Osteoblast (primary cell): Measurements from ENCODE around the gene A3GALT2. TPM values are rescaled to one million over a fixed set of nuclear protein-coding genes. Genes with fewer than 3 reads are reported as not detected.

Source experiments
- DNase-seq: peaks from one replicate; pipeline ENCODE4 v3.0.0; 2011; ENCODE audit warnings: low spot score, mixed read lengths; ENCODE audit not compliant: insufficient read length; ENCODE audit errors: missing footprints
- H2AFZ ChIP-seq: 2 replicates; pipeline ENCODE4 v1.6.0; 2011; ENCODE audit warnings: mild to moderate bottlenecking, low read length
- H3K27ac ChIP-seq: 2 replicates; pipeline ENCODE4 v1.5.1; 2011; ENCODE audit warnings: mild to moderate bottlenecking, low read depth, low read length, moderate library complexity
- H3K27me3 ChIP-seq: 2 replicates; pipeline ENCODE4 v1.6.0; 2012; ENCODE audit warnings: mild to moderate bottlenecking, control low read depth, inconsistent platforms, low read length, moderate library complexity; ENCODE audit not compliant: insufficient read depth
- H3K36me3 ChIP-seq: 2 replicates; pipeline ENCODE4 v1.5.1; 2011; ENCODE audit warnings: mild to moderate bottlenecking, low read length, control low read depth, moderate library complexity; ENCODE audit not compliant: insufficient read depth
- H3K4me1 ChIP-seq: 2 replicates; pipeline ENCODE4 v1.5.1; 2011; ENCODE audit warnings: mild to moderate bottlenecking, low read length, control low read depth, moderate library complexity; ENCODE audit not compliant: insufficient read depth
- H3K4me2 ChIP-seq: 2 replicates; pipeline ENCODE4 v1.6.0; 2011; ENCODE audit warnings: mild to moderate bottlenecking, low read length; ENCODE audit not compliant: insufficient read depth
- H3K4me3 ChIP-seq: fragments of 200-600 bp; sonication (generic); 3 replicates; pipeline ENCODE4 v1.5.1; 2012; ENCODE audit warnings: mild to moderate bottlenecking, low read length, inconsistent platforms; ENCODE audit not compliant: insufficient read depth
- H3K79me2 ChIP-seq: 2 replicates; pipeline ENCODE4 v1.6.0; 2012; ENCODE audit warnings: mild to moderate bottlenecking, low read length, control low read depth, inconsistent platforms; ENCODE audit not compliant: insufficient read depth
- H3K9me3 ChIP-seq: 2 replicates; pipeline ENCODE4 v1.5.1; 2011; ENCODE audit warnings: low read depth, low read length, control low read depth
- H4K20me1 ChIP-seq: 2 replicates; pipeline ENCODE4 v1.6.0; 2012; ENCODE audit warnings: mild to moderate bottlenecking, low read length, control low read depth; ENCODE audit not compliant: insufficient read depth
- total RNA-seq: library from RNA; depleted of rRNA; stranded (reverse); fragments of >200 nt; gene quantifications from 2 replicates; pipeline ENCODE4 v1.2.3, GENCODE V29; 2012
- TF ChIP-seq, protein P1 (sequence below): IDR thresholded peaks from 2 replicates; pipeline ENCODE4 v1.5.1; 2011; ENCODE audit warnings: mild to moderate bottlenecking, low read depth, low read length, moderate library complexity; ENCODE audit errors: extremely low read depth

A3GALT2 gene
- total RNA-seq, 1 donor: not detected

DNA sequence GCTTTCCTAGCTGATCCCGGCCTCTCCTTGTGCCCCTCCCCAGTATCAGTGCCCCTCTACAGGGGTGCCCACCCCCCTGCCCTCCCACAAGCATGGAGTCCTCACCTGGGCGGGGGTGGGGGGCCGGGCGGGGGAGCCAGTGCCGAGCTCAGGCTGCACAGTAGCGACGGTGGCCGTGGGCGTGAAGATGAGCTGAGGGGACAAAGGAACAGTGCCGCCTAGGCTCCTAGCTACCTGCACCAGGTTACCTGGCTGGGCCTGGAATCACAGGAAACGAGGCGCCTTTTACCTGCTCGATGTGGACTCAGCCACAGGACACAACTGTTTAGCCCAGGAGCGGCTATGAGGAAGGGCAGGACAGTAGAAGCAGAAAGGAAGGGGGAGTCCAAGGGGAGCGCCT lies 47.5 kb upstream of the A3GALT2 start:
- TF ChIP-seq, protein P1, sequence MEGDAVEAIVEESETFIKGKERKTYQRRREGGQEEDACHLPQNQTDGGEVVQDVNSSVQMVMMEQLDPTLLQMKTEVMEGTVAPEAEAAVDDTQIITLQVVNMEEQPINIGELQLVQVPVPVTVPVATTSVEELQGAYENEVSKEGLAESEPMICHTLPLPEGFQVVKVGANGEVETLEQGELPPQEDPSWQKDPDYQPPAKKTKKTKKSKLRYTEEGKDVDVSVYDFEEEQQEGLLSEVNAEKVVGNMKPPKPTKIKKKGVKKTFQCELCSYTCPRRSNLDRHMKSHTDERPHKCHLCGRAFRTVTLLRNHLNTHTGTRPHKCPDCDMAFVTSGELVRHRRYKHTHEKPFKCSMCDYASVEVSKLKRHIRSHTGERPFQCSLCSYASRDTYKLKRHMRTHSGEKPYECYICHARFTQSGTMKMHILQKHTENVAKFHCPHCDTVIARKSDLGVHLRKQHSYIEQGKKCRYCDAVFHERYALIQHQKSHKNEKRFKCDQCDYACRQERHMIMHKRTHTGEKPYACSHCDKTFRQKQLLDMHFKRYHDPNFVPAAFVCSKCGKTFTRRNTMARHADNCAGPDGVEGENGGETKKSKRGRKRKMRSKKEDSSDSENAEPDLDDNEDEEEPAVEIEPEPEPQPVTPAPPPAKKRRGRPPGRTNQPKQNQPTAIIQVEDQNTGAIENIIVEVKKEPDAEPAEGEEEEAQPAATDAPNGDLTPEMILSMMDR: no peak
- Histone ChIP-seq H3K4me1 (peaks cover 14% of the 10 kb centered on the region), H3K27me3 (no peaks in the 10 kb centered on the region)

DNA sequence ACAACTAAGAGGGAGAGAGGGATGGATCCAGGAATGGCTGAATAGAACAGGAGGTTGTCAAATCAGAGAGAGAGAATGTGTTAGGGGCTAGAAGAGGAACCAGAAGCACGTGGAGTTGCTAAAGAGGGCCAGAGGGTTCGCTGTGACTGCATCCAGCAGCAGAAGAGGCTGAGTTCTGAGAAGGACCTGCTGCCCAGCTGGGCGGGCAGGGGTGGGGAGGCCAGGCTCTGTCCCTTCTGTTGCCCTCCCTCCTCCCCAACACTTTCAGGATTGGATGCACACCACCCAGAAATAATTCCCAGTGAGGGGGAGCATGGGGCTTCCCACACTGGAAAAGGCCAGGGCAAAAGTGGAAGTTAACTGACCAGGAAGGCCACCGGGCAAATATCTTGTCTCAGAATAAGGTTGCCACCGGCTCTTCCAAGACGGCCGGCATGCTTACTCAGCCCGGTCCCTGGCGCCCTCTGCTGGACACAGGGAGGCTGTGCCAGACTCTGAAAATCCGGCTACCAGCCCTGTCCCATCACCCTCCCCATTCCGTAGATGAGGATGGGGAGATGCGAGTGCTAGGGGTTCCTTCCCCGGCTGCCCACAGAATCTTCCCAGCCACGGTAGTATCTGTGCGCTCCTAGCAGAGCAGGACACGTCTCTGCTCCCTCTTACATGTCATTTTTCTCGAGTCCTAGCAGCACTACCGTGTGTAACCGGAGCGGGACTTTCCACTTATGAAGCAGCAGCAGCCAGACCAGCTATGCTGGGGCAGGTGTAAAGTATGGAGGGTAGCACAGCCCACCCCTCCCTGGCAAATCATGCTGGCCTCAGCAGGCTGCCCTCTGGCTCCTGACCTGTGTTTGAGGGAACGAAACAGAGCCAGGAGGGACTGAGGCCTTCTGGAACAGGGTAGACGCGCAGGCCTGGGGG lies 46.8 kb upstream of the A3GALT2 start:
- Histone ChIP-seq H3K27me3 (no peaks in the 10 kb centered on the region), H3K27ac (no peak overlapping the region), H2AFZ (no peak overlapping the region), H3K4me3 (no peak overlapping the region), H3K9me3 (no peaks in the 10 kb centered on the region), H3K79me2 (peaks cover 2% of the 10 kb centered on the region), H3K36me3 (peaks cover 40% of the 10 kb centered on the region), H3K4me2 (no peak overlapping the region), H4K20me1 (no peaks in the 10 kb centered on the region), H3K4me1 (peaks cover 14% of the 10 kb centered on the region)
- DNase-seq: peak; percentile 97
- TF ChIP-seq, protein P1: peak; percentile 95

More for the DNA sequence above, 47.5 kb upstream of the A3GALT2 start:
- no peak for DNase-seq
- Histone ChIP-seq H3K27ac (no peak overlapping the region), H3K79me2 (peaks cover 3% of the 10 kb centered on the region), H3K4me2 (no peak overlapping the region), H3K9me3 (no peaks in the 10 kb centered on the region), H4K20me1 (no peaks in the 10 kb centered on the region), H2AFZ (no peak overlapping the region), H3K4me3 (no peak overlapping the region), H3K36me3 (peaks cover 40% of the 10 kb centered on the region)

DNA sequence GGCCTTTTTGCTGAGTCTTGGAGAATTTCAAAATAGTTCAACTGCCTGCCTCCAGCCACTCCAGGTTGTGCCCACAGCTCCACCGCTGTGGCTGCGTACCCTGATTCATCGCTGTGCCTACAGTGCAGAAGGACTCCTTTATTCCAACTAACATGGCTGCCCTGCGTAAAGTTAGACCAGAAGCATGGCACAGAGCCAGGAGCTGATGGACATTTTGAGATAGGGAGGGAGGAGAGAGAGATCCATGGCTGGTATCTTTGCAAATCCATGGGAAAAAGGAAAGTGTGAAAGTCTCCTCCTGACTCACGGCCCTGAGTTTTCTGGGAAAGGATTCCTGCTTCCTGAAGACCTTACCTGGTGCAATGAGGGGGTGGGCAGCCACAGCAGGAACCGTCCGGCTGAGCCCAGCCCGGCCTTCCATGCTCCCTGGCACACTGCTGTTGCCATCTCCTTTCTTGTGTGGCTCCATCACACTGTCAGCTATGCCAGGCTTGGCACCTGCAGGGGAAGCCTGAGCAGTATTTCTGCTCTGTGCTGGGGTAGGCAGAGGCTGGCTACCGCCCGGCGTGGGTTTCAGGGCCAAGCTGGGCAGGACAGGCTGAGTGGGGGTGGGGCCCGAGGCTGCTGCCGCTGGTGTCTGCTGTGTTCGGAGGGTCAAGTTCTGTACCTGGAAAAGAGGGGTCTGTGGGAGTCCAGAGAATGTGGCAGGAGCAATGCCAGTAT lies 46.0 kb upstream of the A3GALT2 start:
- Histone ChIP-seq H4K20me1 (no peaks in the 10 kb centered on the region), H3K4me2 (no peak overlapping the region), H3K27me3 (no peaks in the 10 kb centered on the region), H3K27ac (no peak overlapping the region), H3K9me3 (no peaks in the 10 kb centered on the region), H2AFZ (no peak overlapping the region), H3K4me3 (no peak overlapping the region), H3K79me2 (peaks cover 2% of the 10 kb centered on the region), H3K4me1 (peaks cover 14% of the 10 kb centered on the region), H3K36me3 (peaks cover 42% of the 10 kb centered on the region)
- DNase-seq: no peak
- TF ChIP-seq, protein P1: no peak

DNA sequence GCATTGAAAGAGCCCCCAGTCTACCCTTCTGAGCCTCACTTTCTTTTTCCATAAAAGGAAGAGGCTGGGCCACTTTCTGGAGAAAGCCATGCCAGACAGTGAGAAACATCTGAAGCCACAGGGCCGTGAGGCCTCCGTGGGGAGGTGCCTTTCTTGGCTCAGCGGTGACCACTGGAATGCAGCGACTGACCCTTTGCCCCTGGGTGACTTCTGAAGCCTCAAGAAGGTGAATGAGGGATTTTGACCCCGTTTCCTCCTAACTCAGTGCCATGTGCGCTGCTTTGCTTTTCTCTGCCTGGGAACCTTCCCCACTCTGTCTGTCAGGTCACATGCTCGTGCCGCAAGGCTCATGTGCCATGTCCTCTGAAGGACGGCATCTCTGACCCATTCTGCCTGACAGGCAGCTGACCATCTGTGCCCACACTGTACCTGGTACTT lies 44.7 kb upstream of the A3GALT2 start:
- Histone ChIP-seq H3K4me2 (peak overlapping the region; percentile 23), H4K20me1 (no peaks in the 10 kb centered on the region), H3K4me1 (peaks cover 14% of the 10 kb centered on the region), H3K36me3 (peaks cover 40% of the 10 kb centered on the region), H3K9me3 (no peaks in the 10 kb centered on the region), H3K79me2 (peaks cover 2% of the 10 kb centered on the region), H3K27me3 (no peaks in the 10 kb centered on the region), H2AFZ (no peak overlapping the region), H3K27ac (peak overlapping the region; percentile 1), H3K4me3 (no peak overlapping the region)
- no peak for DNase-seq
- TF ChIP-seq, protein P1: no peak
